CD14-positive monocyte (primary cell): Measurements from ENCODE around the gene FAM169A. TPM values are rescaled to one million over a fixed set of nuclear protein-coding genes. Genes with fewer than 3 reads are reported as not detected.
"Not testable (repeated sequence)": the region's sequence is repeated elsewhere in the genome, so short reads cannot be mapped to it uniquely, and the experiment has no call there.

ENCODE experiments used
- DNase-seq, 3 donors: peaks; one replicate each; pipeline ENCODE4 v3.0.0-alpha.2; 2011 to 2022
- H2AFZ ChIP-seq: 2 replicates; pipeline ENCODE4 v1.6.0; 2012; ENCODE audit warnings: mild to moderate bottlenecking, low read depth, low read length, inconsistent platforms; ENCODE audit not compliant: insufficient read depth, poor library complexity, severe bottlenecking
- H3K27ac ChIP-seq, 2 donors: 1 replicate in 1 of 2; 2 replicates in 1 of 2; pipeline ENCODE4 v1.5.1; 2012 to 2013; ENCODE audit warnings: low read length in 2 of 2, control low read depth in 1 of 2, inconsistent platforms in 1 of 2, low read depth in 1 of 2, mild to moderate bottlenecking in 1 of 2
- H3K27me3 ChIP-seq, 2 donors: one replicate each; pipeline versions ENCODE4 v1.6.0 to v1.6.1; 2011 to 2013; ENCODE audit warnings: low read length in 2 of 2; ENCODE audit not compliant: control insufficient read depth in 2 of 2, insufficient read depth in 2 of 2
- H3K36me3 ChIP-seq, 2 donors: replicated peaks in 1 of 2; 1 replicate in 1 of 2; 2 replicates in 1 of 2; pipeline versions ENCODE4 v1.5.1 to v1.6.1; 2012 to 2013; ENCODE audit warnings: low read length in 2 of 2, control low read depth in 1 of 2, inconsistent platforms in 1 of 2, mild to moderate bottlenecking in 1 of 2; ENCODE audit not compliant: insufficient read depth in 2 of 2, control insufficient read depth in 1 of 2
- H3K4me1 ChIP-seq, 2 donors: 1 replicate in 1 of 2; 2 replicates in 1 of 2; pipeline versions ENCODE4 v1.5.1 to v1.6.1; 2012 to 2013; ENCODE audit warnings: low read length in 2 of 2, control low read depth in 1 of 2, inconsistent platforms in 1 of 2, mild to moderate bottlenecking in 1 of 2, moderate library complexity in 1 of 2; ENCODE audit not compliant: insufficient read depth in 2 of 2, control insufficient read depth in 1 of 2
- H3K4me2 ChIP-seq: replicated peaks from 2 replicates; pipeline ENCODE3; 2012; ENCODE audit warnings: low read length, moderate library complexity, mild to moderate bottlenecking; ENCODE audit not compliant: poor library complexity, severe bottlenecking; ENCODE audit errors: extremely low read depth
- H3K4me3 ChIP-seq, 3 experiments: fragments of 200-600 bp in 1 of 3; sonication (generic) in 1 of 3; replicated peaks in 1 of 3; 1 replicate in 2 of 3; 2 replicates in 1 of 3; pipeline ENCODE4 v1.5.1; 2011 to 2013; ENCODE audit warnings: low read length in 3 of 3, mild to moderate bottlenecking in 3 of 3, control low read depth in 2 of 3, low read depth in 2 of 3, inconsistent platforms in 1 of 3, moderate library complexity in 1 of 3
- H3K79me2 ChIP-seq: 2 replicates; pipeline ENCODE4 v1.6.0; 2012; ENCODE audit warnings: mild to moderate bottlenecking, control low read depth, inconsistent platforms, low read length, moderate library complexity; ENCODE audit not compliant: insufficient read depth
- H3K9ac ChIP-seq: 2 replicates; pipeline ENCODE4 v1.6.0; 2017; ENCODE audit warnings: low read length, mild to moderate bottlenecking; ENCODE audit not compliant: insufficient read depth, poor library complexity, severe bottlenecking
- H3K9me3 ChIP-seq, 2 donors: replicated peaks in 1 of 2; 1 replicate in 1 of 2; 2 replicates in 1 of 2; pipeline versions ENCODE4 v1.5.1 to v1.6.1; 2012 to 2013; ENCODE audit warnings: low read length in 2 of 2, control low read depth in 1 of 2; ENCODE audit not compliant: control insufficient read depth in 1 of 2, insufficient read depth in 1 of 2
- H4K20me1 ChIP-seq: 2 replicates; pipeline ENCODE4 v1.6.0; 2012; ENCODE audit warnings: mild to moderate bottlenecking, low read length, control low read depth, moderate library complexity; ENCODE audit not compliant: insufficient read depth
- H3K27ac Mint-ChIP-seq, 7 donors: one replicate each; pipeline ENCODE4 v1.8.0; 2020; ENCODE audit warnings: mild to moderate bottlenecking in 7 of 7, mixed read lengths in 7 of 7, moderate library complexity in 6 of 7, inconsistent platforms in 2 of 7
- H3K27me3 Mint-ChIP-seq, 3 donors: one replicate each; pipeline ENCODE4 v1.8.0; 2021 to 2022; ENCODE audit warnings: low read depth in 3 of 3, mild to moderate bottlenecking in 3 of 3, mixed read lengths in 3 of 3, moderate library complexity in 3 of 3, inconsistent platforms in 1 of 3
- H3K36me3 Mint-ChIP-seq, 2 donors: one replicate each; pipeline ENCODE4 v1.8.0; 2020; ENCODE audit warnings: mixed read lengths in 2 of 2, inconsistent platforms in 1 of 2, mild to moderate bottlenecking in 1 of 2
- H3K4me1 Mint-ChIP-seq: one replicate; pipeline ENCODE4 v1.8.0; 2020; ENCODE audit warnings: mild to moderate bottlenecking, mixed read lengths
- H3K4me3 Mint-ChIP-seq, 2 donors: one replicate each; pipeline ENCODE4 v1.8.0; 2020; ENCODE audit warnings: mild to moderate bottlenecking in 2 of 2, mixed read lengths in 2 of 2, moderate library complexity in 1 of 2
- H3K9me3 Mint-ChIP-seq, 7 donors: one replicate each; pipeline ENCODE4 v1.8.0; 2020 to 2022; ENCODE audit warnings: mixed read lengths in 7 of 7, mild to moderate bottlenecking in 6 of 7, moderate library complexity in 6 of 7, inconsistent platforms in 2 of 7
- CTCF ChIP-seq: fragments of 200-600 bp; IDR thresholded peaks from one replicate; pipeline ENCODE4 v1.8.0; 2022; ENCODE audit warnings: antibody characterized with exemption, mild to moderate bottlenecking
- WGBS: methylation state at CpG from one replicate; pipeline ENCODE4 v1.1.5; 2013; ENCODE audit warnings: missing lambda C conversion rate; ENCODE audit not compliant: insufficient coverage; 5-methylcytosine and 5-hydroxymethylcytosine counted together
- intact Hi-C, 2 donors: fragments of 100-400 bp; cut with micrococcal nuclease; formaldehyde crosslinking; loops; one replicate each; pipeline versions ENCODE4 v1.15.0 to v1.15.1; 2023
- polyA plus RNA-seq, 3 donors: library from polyadenylated mRNA; depleted of rRNA in 1 of 3; unstranded in 2 of 3; stranded (reverse) in 1 of 3; fragments of 300-500 nt in 2 of 3; fragments of >200 nt in 1 of 3; fragmentation: Illumina TruSeq in 2 of 3; gene quantifications; 1 replicate in 2 of 3; 2 replicates in 1 of 3; pipeline ENCODE4 v1.2.3, GENCODE V29; 2012 to 2021

Gene FAM169A
- polyA plus RNA-seq, 3 donors: not detected

- Histone ChIP-seq H4K20me1 (no peaks in the 10 kb centered on the region), H3K79me2 (peaks cover 39% of the 10 kb centered on the region), H3K36me3 (peaks cover 37 to 67% of the 10 kb centered on the region in 2 donors), H3K4me3 (no peak overlapping the region), H3K9me3 (no peaks in the 10 kb centered on the region), H2AFZ (no peak overlapping the region), H3K9ac (no peak overlapping the region), H3K4me2 (no peak overlapping the region), H3K27ac (no peak overlapping the region), H3K27me3 (no peaks in the 10 kb centered on the region), H3K4me1 (peaks cover 12 to 22% of the 10 kb centered on the region in 2 donors)
- H3K4me1 Mint-ChIP-seq: peaks cover 11% of the 10 kb centered on the region
- WGBS: no CpG with 5 or more reads among the region's 2 CpGs
- no peaks in the 10 kb centered on the region for H3K9me3 Mint-ChIP-seq
- H3K27me3 Mint-ChIP-seq: no peaks in the 10 kb centered on the region
- H3K36me3 Mint-ChIP-seq: peaks cover 36 to 48% of the 10 kb centered on the region in 2 donors
- no peak for TF ChIP-seq CTCF
- no peak overlapping the region for H3K27ac Mint-ChIP-seq
- no peak for DNase-seq
- no peak overlapping the region for H3K4me3 Mint-ChIP-seq
- intact Hi-C loops: no loop called here
Observed at GRCh38 chr5:74762599-74762998, 103.6 kb downstream of the FAM169A start.

- Histone ChIP-seq H3K79me2 (peaks cover 26% of the 10 kb centered on the region), H3K27me3 (no peaks in the 10 kb centered on the region), H3K9me3 (no peaks in the 10 kb centered on the region), H2AFZ (no peak overlapping the region), H3K4me2 (no peak overlapping the region), H3K27ac (no peak overlapping the region), H3K9ac (no peak overlapping the region), H3K4me1 (peaks cover 8 to 14% of the 10 kb centered on the region in 2 donors), H4K20me1 (no peaks in the 10 kb centered on the region), H3K36me3 (peaks cover 50 to 81% of the 10 kb centered on the region in 2 donors), H3K4me3 (no peak overlapping the region)
- intact Hi-C loops: no loop called here
- DNase-seq: no peak
- no CpG with 5 or more reads among the region's 1 CpG for WGBS
- no peaks in the 10 kb centered on the region for H3K27me3 Mint-ChIP-seq
- H3K27ac Mint-ChIP-seq: no peak overlapping the region
- H3K4me3 Mint-ChIP-seq: no peak overlapping the region
- H3K36me3 Mint-ChIP-seq: peaks cover 47 to 57% of the 10 kb centered on the region in 2 donors
- H3K9me3 Mint-ChIP-seq: peaks cover 0 to 6% (median 3%) of the 10 kb centered on the region in 7 donors
- TF ChIP-seq CTCF: no peak
- H3K4me1 Mint-ChIP-seq: peaks cover 9% of the 10 kb centered on the region
Observed at GRCh38 chr5:74761241-74761640, 104.9 kb downstream of the FAM169A start.

GRCh38 chr5:74748742-74749141 is 117.4 kb downstream of the FAM169A start:
- H3K4me1 Mint-ChIP-seq, H3K9me3 Mint-ChIP-seq, H3K79me2 ChIP-seq, H3K9me3 ChIP-seq, H3K4me3 ChIP-seq, H3K4me2 ChIP-seq, H3K27ac ChIP-seq, intact Hi-C loops, H3K4me3 Mint-ChIP-seq, H3K27me3 ChIP-seq, H3K9ac ChIP-seq, H3K27me3 Mint-ChIP-seq, H2AFZ ChIP-seq, DNase-seq, H4K20me1 ChIP-seq, H3K4me1 ChIP-seq: not testable (repeated sequence)
- Mint-ChIP-seq H3K36me3 (peaks cover 69 to 79% of the 10 kb centered on the region in 2 donors), H3K27ac (peak overlapping the region in 1 of 7 donors; percentile 17)
- H3K36me3 ChIP-seq: peaks cover 88 to 93% of the 10 kb centered on the region in 2 donors
- WGBS: 100% methylated on average over 3 of the region's 4 CpGs
